ENCODE measurements around the gene TAF6L. TPM values are rescaled to one million over a fixed set of nuclear protein-coding genes. Genes with fewer than 3 reads are reported as not detected.

TAF6L gene
- total and polyA plus RNA-seq, 2 of the 8 experiments (the other 6 are each of a cell fraction or from before 2014, with no cell fraction given): 24.8 to 31.9 TPM

- TF ChIP-seq BCL11A (IDR thresholded peaks at IDR 0.05; ENCODE audit: low read depth in 2 of 2, low read length in 2 of 2): no peak
- no peak for TF ChIP-seq RFX5 (IDR thresholded peaks at IDR 0.05; ENCODE audit: borderline replicate concordance, low read depth, low read length)
- no peak for TF ChIP-seq SUZ12 (IDR thresholded peaks at IDR 0.05; ENCODE audit: low read length)
- 0 out of 2 replicates have a peak, but pooled peaks have one; percentile 3 for TF ChIP-seq SP2 (IDR thresholded peaks at IDR 0.05; ENCODE audit: low read length)
- TF ChIP-seq ASH2L (IDR thresholded peaks at IDR 0.05; ENCODE audit: low read length): peak; percentile 65
- no peak; the same call in 1 of the 2 replicates for TF ChIP-seq CHD2 (IDR thresholded peaks at IDR 0.05; ENCODE audit: low read length)
- no peak for TF ChIP-seq CREB1 (IDR thresholded peaks at IDR 0.05)
- TF ChIP-seq CHD7 (IDR thresholded peaks at IDR 0.05; ENCODE audit: insufficient replicate concordance, low read length): no peak
Observed at GRCh38 chr11:62757846-62758788, 13.1 kb upstream of the TAF6L start (continued).

Data from H1 (cell line).